Prostate gland (tissue), 2 donors: ENCODE results near the gene ETFBKMT. TPM values are rescaled to one million over a fixed set of nuclear protein-coding genes. Genes with fewer than 3 reads are reported as not detected.

Experiments used
- DNase-seq: peaks from one replicate; pipeline ENCODE4 v3.0.0-alpha.2; 2019; ENCODE audit warnings: low spot score
- H3K27ac ChIP-seq, 2 donors: fragments of 200-600 bp; sonication (generic); 2 replicates each; pipeline ENCODE4 v1.5.1; 2017 to 2019
- H3K27me3 ChIP-seq: fragments of 200-600 bp; sonication (generic); replicated peaks from 2 replicates; pipeline ENCODE4 v1.5.1; 2019; ENCODE audit not compliant: insufficient read depth
- H3K36me3 ChIP-seq, 2 donors: fragments of 200-600 bp; sonication (generic); 1 replicate in 1 of 2; 2 replicates in 1 of 2; pipeline versions ENCODE4 v1.5.1 to v1.8.1; 2017 to 2019
- H3K4me1 ChIP-seq: fragments of 200-600 bp; sonication (generic); replicated peaks from 2 replicates; pipeline ENCODE4 v1.5.1; 2019
- H3K4me3 ChIP-seq, 2 donors: fragments of 200-600 bp; sonication (generic); 2 replicates each; pipeline ENCODE4 v1.5.1; 2017 to 2019
- H3K9me3 ChIP-seq: fragments of 200-600 bp; sonication (generic); 2 replicates; pipeline ENCODE4 v1.5.1; 2017
- CTCF ChIP-seq, 4 experiments: fragments of 200-600 bp in 2 of 4; fragments of 450-650 bp in 2 of 4; sonication (generic) in 2 of 4; IDR thresholded peaks; 1 replicate in 3 of 4; 2 replicates in 1 of 4; pipeline ENCODE4 v1.5.1; 2016 to 2019; ENCODE audit warnings: antibody characterized with exemption in 4 of 4, mild to moderate bottlenecking in 2 of 4, moderate library complexity in 2 of 4
- POLR2A ChIP-seq: fragments of 450-650 bp; IDR thresholded peaks from one replicate; pipeline ENCODE4 v1.6.1; 2016; ENCODE audit warnings: antibody characterized with exemption, mild to moderate bottlenecking
- POLR2AphosphoS5 ChIP-seq: sonication (generic); formaldehyde crosslinking; IDR thresholded peaks from one replicate; pipeline ENCODE4 v1.6.1; 2017; ENCODE audit warnings: antibody characterized with exemption
- WGBS: methylation state at CpG from one replicate; pipeline ENCODE4 v1.1.5; 2018; 5-methylcytosine and 5-hydroxymethylcytosine counted together
- intact Hi-C: fragments of 100-400 bp; cut with DNase I; formaldehyde crosslinking; loops from one replicate; pipeline ENCODE4 v1.14.2; 2022
- total RNA-seq, 2 donors: library from RNA; depleted of rRNA; stranded (reverse); fragments of >200 nt; gene quantifications; one replicate each; pipeline ENCODE4 v1.1.0, GENCODE V29; 2016

The ETFBKMT gene
- 1 to 10 TPM; 3.6 to 7.0 TPM for total RNA-seq

- intact Hi-C loops = loop anchor here (2.0 to 10.0 kb wide), 4 partner anchors 68 to 1015 kb away; partner anchors contain the start of genes AMN1, DNM1L and RESF1
- Histone ChIP-seq H3K9me3 (no peaks in the 10 kb centered on the region), H3K27me3 (no peaks in the 10 kb centered on the region), H3K36me3 (no peaks in the 10 kb centered on the region), H3K4me3 (peak within 1 kb of the TSS; percentile 49 to 67), H3K27ac (peak within 1 kb of the TSS; percentile 95 to 96), H3K4me1 (no peaks in the 10 kb centered on the region)
- peak; percentile 87 for TF ChIP-seq POLR2AphosphoS5
- TF ChIP-seq POLR2A = peak; percentile 47
- TF ChIP-seq CTCF (IDR thresholded peaks at IDR 0.05) = peak; percentile 58 to 87 (median 73)
- 2% methylated on average over 47 of the region's 47 CpGs for WGBS
- peak; percentile 89 for DNase-seq
These were observed at the start of gene ETFBKMT for GRCh38 chr12:31659087-31659942. ETFBKMT (plus strand) TSS chr12:31659688; CDS start chr12:31661954, 2,266 bp downstream.

- TF ChIP-seq POLR2A (no peak), POLR2AphosphoS5 (no peak), CTCF (IDR thresholded peaks at IDR 0.05) (no peak)
- Histone ChIP-seq H3K27me3 (no peaks in the 10 kb centered on the region), H3K4me3 (no peak overlapping the region), H3K36me3 (no peaks in the 10 kb centered on the region), H3K9me3 (no peaks in the 10 kb centered on the region), H3K4me1 (no peaks in the 10 kb centered on the region), H3K27ac (no peak overlapping the region)
- 91% methylated on average over 2 of the region's 2 CpGs for WGBS
- DNase-seq = no peak
- intact Hi-C loops = no loop called here
These were observed 46.7 kb upstream of the ETFBKMT start for GRCh38 chr12:31612819-31613218.

GRCh38 chr12:31618228-31619025, 41.1 kb upstream of the ETFBKMT start:
- TF ChIP-seq CTCF (IDR thresholded peaks at IDR 0.05) = no peak
- TF ChIP-seq POLR2A = no peak
- TF ChIP-seq POLR2AphosphoS5 = no peak
- WGBS = 71% methylated on average over 3 of the region's 3 CpGs
- Histone ChIP-seq H3K27ac (no peak overlapping the region), H3K9me3 (no peaks in the 10 kb centered on the region), H3K36me3 (no peaks in the 10 kb centered on the region), H3K4me1 (no peaks in the 10 kb centered on the region), H3K27me3 (no peaks in the 10 kb centered on the region), H3K4me3 (no peak overlapping the region)
- no peak for DNase-seq
- intact Hi-C loops = no loop called here

GRCh38 chr12:31620311-31620710, 39.2 kb upstream of the ETFBKMT start:
- TF ChIP-seq POLR2AphosphoS5 (no peak), CTCF (IDR thresholded peaks at IDR 0.05) (no peak), POLR2A (no peak)
- DNase-seq = no peak
- H3K4me3 ChIP-seq = no peak overlapping the region
- H3K9me3 ChIP-seq = no peaks in the 10 kb centered on the region
- no peak overlapping the region for H3K27ac ChIP-seq
- intact Hi-C loops = no loop called here
- WGBS = 93% methylated on average over 2 of the region's 2 CpGs
- no peaks in the 10 kb centered on the region for H3K4me1 ChIP-seq
- H3K27me3 ChIP-seq = no peaks in the 10 kb centered on the region
- H3K36me3 ChIP-seq = no peaks in the 10 kb centered on the region
